ENCODE data around the gene TUBGCP2. TPM values are rescaled to one million over a fixed set of nuclear protein-coding genes. Genes with fewer than 3 reads are reported as not detected.

Gene TUBGCP2
- total RNA-seq, 1 experiment from 2014 or later: 92.2 TPM

- intact Hi-C loops (cut with micrococcal nuclease; ENCODE audit: unreplicated experiment): no loop called here
- peaks cover 26% of the 10 kb centered on the region for H3K36me3 Mint-ChIP-seq (ENCODE audit: insufficient read depth, unreplicated experiment)
- H3K9me3 ChIP-seq: no peaks in the 10 kb centered on the region
- no peak for TF ChIP-seq CTCF (IDR thresholded peaks at IDR 0.05; ENCODE audit: insufficient read depth in 1 of 2, low read depth in 1 of 2, low read length in 1 of 2, severe bottlenecking in 1 of 2, unreplicated experiment in 1 of 2)
- no TSS peak for BruUV-seq (replicated peaks)
- H3K4me1 Mint-ChIP-seq (ENCODE audit: low read depth, unreplicated experiment): peaks cover 3% of the 10 kb centered on the region
- 0 out of 2 replicates have a peak, but pooled peaks cover 5% of the 10 kb centered on the region for H3K36me3 ChIP-seq (ENCODE audit: control insufficient read depth, insufficient read depth, low read length)
- H3K27ac Mint-ChIP-seq (ENCODE audit: unreplicated experiment): no peak overlapping the region
- no peaks in the 10 kb centered on the region for H3K27me3 ChIP-seq (replicated peaks; ENCODE audit: control insufficient read depth, insufficient read depth, low read length)
- no peak overlapping the region for H3K4me3 ChIP-seq (ENCODE audit: low read depth, low read length)
- no peaks in the 10 kb centered on the region for H3K9me3 Mint-ChIP-seq (ENCODE audit: unreplicated experiment)
- no peak for DNase-seq
- ChIA-PET POLR2A (interaction anchor here (0.6 kb wide), 1 partner anchor 101 kb away, joined by 4 read pairs; no protein-coding TSS in a partner anchor), CTCF (no interaction called here)
- H3K4me1 ChIP-seq: peaks cover 41% of the 10 kb centered on the region
- H3K27me3 Mint-ChIP-seq (ENCODE audit: insufficient read depth, unreplicated experiment): no peaks in the 10 kb centered on the region
- H3K4me3 Mint-ChIP-seq (ENCODE audit: unreplicated experiment): no peak overlapping the region
These were observed 46.1 kb upstream of the TUBGCP2 start for GRCh38 chr10:133354672-133355240.

DNA sequence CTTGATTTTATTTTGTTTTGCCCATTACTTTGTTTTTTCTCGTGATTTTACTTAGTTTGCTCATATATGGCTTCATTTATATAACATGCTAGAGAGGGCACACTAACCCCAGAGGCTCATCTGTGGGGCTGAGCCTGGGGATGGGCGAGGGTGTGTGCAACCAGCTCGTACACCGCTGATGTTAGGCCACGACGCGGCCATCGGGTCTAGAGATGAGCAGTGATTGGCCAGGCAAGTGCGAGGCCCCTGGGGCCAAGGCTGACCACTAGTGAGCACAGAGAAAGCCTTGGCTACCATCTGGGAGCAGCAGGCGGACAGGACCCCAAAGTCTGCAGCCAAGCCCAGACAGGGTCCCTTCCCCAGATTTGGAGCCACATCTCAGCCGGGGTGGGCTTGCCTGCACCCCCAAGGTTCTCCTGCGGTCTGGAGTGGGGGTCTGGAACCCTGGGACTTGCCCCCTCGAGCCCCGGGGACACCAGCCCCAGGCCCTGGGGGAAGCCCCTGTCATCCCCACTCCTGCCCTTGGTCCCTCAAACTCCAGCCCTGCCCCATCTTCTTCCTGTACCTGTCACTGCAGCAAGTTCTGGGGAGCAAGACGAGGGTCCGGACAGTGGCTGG, 45.4 kb upstream of the TUBGCP2 start:
- no peak for TF ChIP-seq CTCF (IDR thresholded peaks at IDR 0.05; ENCODE audit: insufficient read depth in 1 of 2, low read depth in 1 of 2, low read length in 1 of 2, severe bottlenecking in 1 of 2, unreplicated experiment in 1 of 2)
- Mint-ChIP-seq H3K27ac (ENCODE audit: unreplicated experiment) (no peak overlapping the region), H3K4me1 (ENCODE audit: low read depth, unreplicated experiment) (peaks cover 4% of the 10 kb centered on the region), H3K36me3 (ENCODE audit: insufficient read depth, unreplicated experiment) (peaks cover 28% of the 10 kb centered on the region), H3K4me3 (ENCODE audit: unreplicated experiment) (no peak overlapping the region), H3K27me3 (ENCODE audit: insufficient read depth, unreplicated experiment) (no peaks in the 10 kb centered on the region), H3K9me3 (ENCODE audit: unreplicated experiment) (no peaks in the 10 kb centered on the region)
- Histone ChIP-seq H3K36me3 (ENCODE audit: control insufficient read depth, insufficient read depth, low read length) (0 out of 2 replicates have a peak, but pooled peaks cover 5% of the 10 kb centered on the region), H3K9me3 (no peaks in the 10 kb centered on the region), H3K27me3 (replicated peaks; ENCODE audit: control insufficient read depth, insufficient read depth, low read length) (no peaks in the 10 kb centered on the region), H3K4me1 (peaks cover 41% of the 10 kb centered on the region), H3K4me3 (ENCODE audit: low read depth, low read length) (no peak overlapping the region)
- DNase-seq: no peak
- ChIA-PET POLR2A (interaction anchor here (0.5 kb wide), 1 partner anchor 20 kb away, joined by 5 read pairs; no protein-coding TSS in a partner anchor), CTCF (interaction anchor here (0.9 to 1.7 kb wide), 2 partner anchors 24 to 66 kb away, joined by 3 to 11 read pairs; no protein-coding TSS in a partner anchor)
- BruUV-seq (replicated peaks): no TSS peak
- intact Hi-C loops (cut with micrococcal nuclease; ENCODE audit: unreplicated experiment): no loop called here

DNA sequence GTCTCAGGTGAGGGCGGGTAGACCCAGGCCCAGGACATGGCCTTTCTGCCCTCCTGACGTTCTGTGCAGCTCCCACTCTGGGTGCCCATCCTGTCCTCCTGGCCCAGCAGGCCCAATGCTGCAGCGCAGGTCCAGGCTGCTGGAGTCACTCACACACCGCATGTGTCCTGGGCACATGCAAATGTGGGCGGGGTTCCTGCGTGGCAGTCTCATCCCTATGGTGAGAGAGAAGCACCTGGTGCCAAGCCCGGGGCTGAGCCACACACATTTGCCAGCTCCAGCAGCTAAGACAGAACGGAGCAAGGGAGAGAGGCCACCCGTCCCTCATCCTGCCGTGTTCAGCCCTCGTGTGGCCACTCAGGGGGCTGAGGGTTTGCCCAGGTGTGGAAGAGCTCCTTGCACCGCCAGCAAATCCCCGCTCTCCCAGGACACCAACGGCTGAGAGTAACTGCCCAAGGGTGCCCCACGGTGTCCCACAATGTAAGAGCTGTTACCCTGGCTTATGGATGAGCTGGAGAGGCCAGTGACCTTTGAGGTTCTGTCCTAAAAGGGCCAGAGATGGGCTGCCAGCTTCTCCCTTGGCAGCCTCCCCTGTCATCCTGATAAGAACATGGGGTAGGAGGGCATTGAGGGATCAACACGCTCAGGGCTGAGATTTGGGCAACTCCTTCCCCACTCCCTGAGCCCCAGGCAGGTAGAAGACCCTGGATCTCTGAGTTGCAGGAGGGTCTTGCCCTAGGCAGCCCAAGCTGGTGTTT, 44.7 kb upstream of the TUBGCP2 start:
- no peak for DNase-seq
- H3K9me3 Mint-ChIP-seq (ENCODE audit: unreplicated experiment): no peaks in the 10 kb centered on the region
- Histone ChIP-seq H3K4me1 (peaks cover 41% of the 10 kb centered on the region), H3K27me3 (replicated peaks; ENCODE audit: control insufficient read depth, insufficient read depth, low read length) (no peaks in the 10 kb centered on the region), H3K9me3 (no peaks in the 10 kb centered on the region), H3K4me3 (ENCODE audit: low read depth, low read length) (no peak overlapping the region), H3K36me3 (ENCODE audit: control insufficient read depth, insufficient read depth, low read length) (0 out of 2 replicates have a peak, but pooled peaks cover 5% of the 10 kb centered on the region)
- peaks cover 8% of the 10 kb centered on the region for H3K4me1 Mint-ChIP-seq (ENCODE audit: low read depth, unreplicated experiment)
- intact Hi-C loops (cut with micrococcal nuclease; ENCODE audit: unreplicated experiment): no loop called here
- no peak overlapping the region for H3K27ac Mint-ChIP-seq (ENCODE audit: unreplicated experiment)
- peaks cover 34% of the 10 kb centered on the region for H3K36me3 Mint-ChIP-seq (ENCODE audit: insufficient read depth, unreplicated experiment)
- CTCF ChIA-PET: interaction anchor here (0.9 to 1.7 kb wide), 2 partner anchors 24 to 66 kb away, joined by 3 to 11 read pairs; no protein-coding TSS in a partner anchor
- no peaks in the 10 kb centered on the region for H3K27me3 Mint-ChIP-seq (ENCODE audit: insufficient read depth, unreplicated experiment)
- no TSS peak for BruUV-seq (replicated peaks)
- H3K4me3 Mint-ChIP-seq (ENCODE audit: unreplicated experiment): no peak overlapping the region
- POLR2A ChIA-PET: interaction anchor here (0.5 kb wide), 1 partner anchor 20 kb away, joined by 5 read pairs; no protein-coding TSS in a partner anchor
- TF ChIP-seq CTCF (IDR thresholded peaks at IDR 0.05; ENCODE audit: insufficient read depth in 1 of 2, low read depth in 1 of 2, low read length in 1 of 2, severe bottlenecking in 1 of 2, unreplicated experiment in 1 of 2): no peak
